Measurements from ENCODE around the gene TIMM8B.
"Not testable (repeated sequence)": the region's sequence is repeated elsewhere in the genome, so short reads cannot be mapped to it uniquely, and the experiment has no call there.

Gene TIMM8B

DNA sequence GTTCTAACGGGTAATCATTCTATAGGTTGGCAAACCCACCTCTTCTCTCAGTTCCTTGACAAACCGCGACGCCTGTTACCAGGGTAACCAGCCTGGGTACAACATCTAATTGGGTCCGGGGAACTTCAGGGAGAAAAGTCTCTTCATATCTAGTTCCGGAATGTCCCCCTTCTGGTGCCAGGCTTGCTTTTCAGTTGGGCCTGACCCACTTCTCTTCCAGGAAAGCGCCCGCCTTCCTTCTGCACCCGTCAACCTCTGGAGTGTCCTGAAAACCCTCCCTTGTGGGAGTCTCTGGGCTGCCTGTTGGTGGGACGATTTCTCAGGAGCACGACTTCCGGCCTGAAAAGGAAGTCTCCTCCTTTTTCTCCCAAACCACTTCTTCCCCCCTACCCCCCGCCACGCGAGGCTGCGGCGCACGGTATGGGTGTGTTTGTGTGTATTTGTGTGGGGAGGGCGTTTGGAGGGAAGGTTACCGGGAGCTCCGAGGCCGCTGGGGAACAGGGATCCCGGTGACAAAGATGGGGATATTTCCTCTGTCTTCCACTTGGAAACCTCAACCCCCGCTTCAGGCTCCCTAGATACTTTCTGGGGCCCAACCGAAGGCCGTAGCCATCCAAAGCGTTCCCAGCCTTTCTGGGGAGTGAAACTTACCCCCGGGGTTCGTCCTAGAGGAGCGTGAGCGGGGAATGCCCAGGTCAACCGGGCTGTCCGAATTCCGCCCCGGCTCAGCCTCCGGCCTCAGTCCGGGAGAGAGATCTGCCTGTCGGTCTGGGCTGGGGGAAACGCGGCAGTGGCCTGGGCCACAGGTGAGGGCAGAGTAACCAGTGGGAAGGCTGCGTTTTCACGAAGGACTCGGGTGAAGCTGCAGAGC is 12.4 kb downstream of the TIMM8B start, which contains the start of the genes NKAPD1 and PIH1D2:
NKAPD1 (plus strand) TSS at position 359 of the 871 bp plus-strand sequence. CDS start 1,276 bp downstream, outside the sequence.
PIH1D2 (minus strand) TSS at position 77 of the 871 bp plus-strand sequence. CDS start 843 bp downstream, outside the sequence.
- peak; percentile 64 for DNase-seq (ENCODE audit: low read depth)

DNA sequence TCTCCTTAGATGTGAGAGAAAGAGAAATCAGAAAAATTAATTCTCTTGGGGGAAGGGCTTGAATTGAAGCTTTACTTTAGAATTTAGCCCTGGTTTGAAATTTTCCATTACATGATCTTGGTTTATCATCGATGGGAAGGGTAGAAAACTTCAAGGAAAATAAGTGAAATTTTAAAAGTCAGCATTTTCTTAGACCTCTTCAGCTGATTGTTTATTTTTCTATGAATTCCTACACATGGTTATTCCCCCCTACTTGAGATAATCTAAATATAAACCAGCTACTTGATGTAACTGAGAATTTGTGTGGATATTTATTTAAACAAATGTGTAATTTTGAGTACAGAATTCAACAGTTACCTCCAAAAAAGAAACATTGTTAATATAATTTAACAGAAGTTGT is 23.6 kb downstream of the TIMM8B start:
- DNase-seq (ENCODE audit: low read depth): no peak

DNA sequence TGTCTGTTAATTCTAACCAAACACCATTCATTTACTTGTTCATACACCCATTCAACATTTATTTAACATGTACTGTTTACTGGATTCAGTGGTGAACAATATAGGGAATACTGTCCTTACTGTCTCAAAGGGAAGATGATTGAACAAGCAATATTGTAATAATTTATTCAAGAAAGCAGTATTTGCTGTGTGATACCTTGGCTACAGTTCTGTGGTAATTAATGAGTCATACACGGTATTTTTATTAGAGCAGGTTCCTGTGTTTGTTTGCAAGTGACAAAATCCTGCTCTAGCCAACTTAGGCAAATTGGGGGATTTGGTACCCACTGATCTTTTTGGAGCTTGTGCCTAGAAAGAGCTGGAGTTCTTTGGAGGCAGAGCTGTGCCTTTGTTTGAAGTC is 28.5 kb downstream of the TIMM8B start:
- no peak for DNase-seq (ENCODE audit: low read depth)

DNA sequence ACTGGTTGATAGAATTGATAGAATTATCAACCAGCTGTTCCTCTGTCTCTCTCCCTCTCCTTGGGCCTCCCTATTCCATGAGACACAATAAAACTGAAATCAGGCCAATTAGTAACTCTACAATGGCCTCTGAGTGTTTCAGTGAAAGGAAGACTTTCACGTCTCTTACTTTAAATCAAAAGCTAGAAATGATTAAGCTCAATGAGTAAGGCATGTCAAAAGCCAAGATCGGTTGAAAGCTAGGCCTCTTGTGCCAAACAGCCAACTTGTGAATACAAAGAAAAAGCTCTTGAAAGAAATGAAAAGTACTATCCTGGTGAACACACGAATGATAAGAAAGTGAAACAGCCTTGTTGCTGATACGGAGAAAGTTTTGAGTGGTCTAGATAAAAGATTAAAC is 29.4 kb downstream of the TIMM8B start:
- no peak for DNase-seq (ENCODE audit: low read depth)

DNA sequence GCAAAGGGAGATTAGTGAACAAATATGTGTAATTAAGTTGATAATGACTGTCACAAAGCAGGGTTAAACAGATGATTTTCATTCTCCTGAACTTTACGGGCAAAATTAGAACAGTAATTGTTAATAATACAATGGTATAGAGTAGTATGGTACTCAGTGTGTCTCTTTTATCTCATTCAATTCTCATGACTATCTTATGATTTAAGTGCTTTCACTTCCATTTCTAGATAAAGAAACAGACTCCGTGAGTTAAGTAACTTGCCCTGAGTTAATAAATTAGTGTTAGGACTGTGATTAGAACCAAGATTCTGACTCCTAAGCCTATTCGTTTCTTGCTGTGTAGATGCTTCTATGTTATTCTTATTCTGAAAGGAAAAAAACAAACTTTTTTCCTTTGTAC is 34.8 kb downstream of the TIMM8B start:
- DNase-seq (ENCODE audit: low read depth): no peak

DNA sequence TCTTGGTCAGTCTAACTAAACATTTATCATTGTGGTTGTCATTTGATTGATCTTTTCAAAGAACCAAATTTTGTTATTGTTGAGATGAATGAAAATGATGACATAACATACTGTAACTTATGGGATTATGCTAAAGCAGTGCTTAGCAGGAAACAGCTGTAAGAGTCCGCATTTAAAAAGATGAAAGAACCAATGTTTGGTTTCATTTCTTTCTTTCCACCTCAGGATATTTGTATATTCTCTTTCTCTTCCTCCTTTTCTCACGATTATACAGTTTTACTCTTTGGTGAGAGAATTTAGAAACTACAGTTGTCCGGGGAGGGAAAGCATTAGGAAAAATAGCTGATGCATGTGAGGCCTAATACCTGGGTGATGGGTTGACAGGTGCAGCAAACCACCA is 35.8 kb downstream of the TIMM8B start:
- no peak for DNase-seq (ENCODE audit: low read depth)

DNA sequence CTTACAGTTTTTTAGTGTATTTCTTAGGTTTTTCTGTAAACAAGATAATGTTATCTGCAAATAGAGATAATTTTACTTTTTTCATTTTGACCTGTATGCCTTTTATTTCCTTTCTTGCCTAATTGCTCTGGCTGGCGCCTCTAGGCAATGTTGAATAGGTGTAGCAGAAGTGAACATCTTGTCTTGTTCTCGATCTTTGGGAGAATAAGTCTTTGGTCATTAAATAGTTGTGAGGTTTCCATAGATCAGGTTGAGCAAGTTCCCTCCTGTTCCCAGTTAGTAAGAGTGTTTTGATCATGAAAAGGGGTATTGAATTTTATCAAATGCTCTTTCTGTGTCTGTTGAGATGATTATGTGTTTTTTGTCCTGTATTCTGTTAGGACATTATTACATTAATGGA is 36.8 kb downstream of the TIMM8B start:
- no peak for DNase-seq (ENCODE audit: low read depth)

DNA sequence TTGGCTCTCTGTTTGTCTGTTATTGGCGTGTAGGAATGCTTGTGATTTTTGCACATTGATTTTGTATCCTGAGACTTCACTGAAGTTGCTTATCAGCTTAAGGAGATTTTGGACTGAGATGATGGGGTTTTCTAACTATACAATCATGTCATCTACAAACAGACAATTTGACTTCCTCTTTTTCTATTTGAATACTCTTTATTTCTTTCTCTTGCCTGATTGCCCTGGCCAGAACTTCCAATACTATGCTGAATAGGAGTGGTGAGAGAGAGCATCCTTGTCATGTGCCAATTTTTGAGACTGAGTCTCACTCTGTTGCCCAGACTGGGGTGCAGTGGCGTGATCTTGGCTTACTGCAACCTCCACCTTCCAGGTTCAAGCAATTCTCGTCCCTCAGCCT is 38.3 kb downstream of the TIMM8B start:
- not testable (repeated sequence) for DNase-seq (ENCODE audit: low read depth)

DNA sequence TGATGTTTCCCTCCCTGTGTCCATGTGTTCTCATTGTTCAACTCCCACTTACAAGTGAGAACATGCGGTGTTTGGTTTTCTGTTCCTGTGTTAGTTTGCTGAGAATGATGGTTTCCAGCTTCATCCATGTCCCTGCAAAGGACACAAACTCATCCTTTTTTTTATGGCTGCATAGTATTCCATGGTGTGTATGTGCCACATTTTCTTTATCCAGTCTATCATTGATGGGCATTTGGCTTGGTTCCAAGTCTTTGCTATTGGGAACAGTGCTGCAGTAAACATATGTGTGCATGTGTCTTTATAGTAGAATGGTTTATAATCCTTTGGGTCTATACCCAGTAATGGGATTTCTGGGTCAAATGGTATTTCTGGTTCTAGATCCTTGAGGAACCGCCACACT is 39.9 kb downstream of the TIMM8B start:
- DNase-seq (ENCODE audit: low read depth): not testable (repeated sequence)

DNA sequence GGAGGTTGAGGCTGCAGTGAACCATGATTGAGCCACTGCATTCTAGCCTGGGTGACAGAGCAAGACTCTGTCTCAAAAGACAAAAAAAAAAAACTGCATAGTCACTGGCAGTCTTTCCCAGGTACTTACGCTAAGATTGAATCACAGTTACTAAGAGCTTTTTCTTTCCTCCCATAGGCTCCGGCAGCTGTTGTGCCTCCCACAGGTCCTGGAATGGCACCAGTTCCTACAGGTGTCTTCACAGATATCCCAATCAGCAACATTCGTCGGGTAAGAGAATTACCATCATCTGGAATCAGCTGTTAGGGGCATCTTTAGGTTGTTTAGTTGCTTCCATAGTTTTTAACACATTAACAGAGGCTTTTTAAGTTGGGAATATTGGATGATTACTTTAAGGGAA is 41.6 kb downstream of the TIMM8B start:
- no peak for DNase-seq (ENCODE audit: low read depth)

DNA sequence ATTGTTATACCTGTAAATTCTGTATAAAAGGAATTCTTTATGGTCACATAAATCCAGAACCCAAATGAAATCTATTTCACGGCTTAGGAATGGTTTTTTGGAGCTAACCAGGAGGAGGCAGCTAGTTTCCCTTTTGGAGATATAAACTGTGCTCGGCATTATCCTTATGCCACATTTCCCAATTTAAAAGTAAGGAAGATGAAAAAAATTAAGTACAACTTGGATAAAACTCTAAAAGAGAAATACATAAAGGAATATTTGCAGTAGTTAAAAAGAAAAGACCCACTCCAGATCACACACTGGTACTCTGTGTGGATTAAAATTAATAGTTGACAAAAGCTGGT is 43.6 kb downstream of the TIMM8B start:
- DNase-seq (ENCODE audit: low read depth): no peak

DNA sequence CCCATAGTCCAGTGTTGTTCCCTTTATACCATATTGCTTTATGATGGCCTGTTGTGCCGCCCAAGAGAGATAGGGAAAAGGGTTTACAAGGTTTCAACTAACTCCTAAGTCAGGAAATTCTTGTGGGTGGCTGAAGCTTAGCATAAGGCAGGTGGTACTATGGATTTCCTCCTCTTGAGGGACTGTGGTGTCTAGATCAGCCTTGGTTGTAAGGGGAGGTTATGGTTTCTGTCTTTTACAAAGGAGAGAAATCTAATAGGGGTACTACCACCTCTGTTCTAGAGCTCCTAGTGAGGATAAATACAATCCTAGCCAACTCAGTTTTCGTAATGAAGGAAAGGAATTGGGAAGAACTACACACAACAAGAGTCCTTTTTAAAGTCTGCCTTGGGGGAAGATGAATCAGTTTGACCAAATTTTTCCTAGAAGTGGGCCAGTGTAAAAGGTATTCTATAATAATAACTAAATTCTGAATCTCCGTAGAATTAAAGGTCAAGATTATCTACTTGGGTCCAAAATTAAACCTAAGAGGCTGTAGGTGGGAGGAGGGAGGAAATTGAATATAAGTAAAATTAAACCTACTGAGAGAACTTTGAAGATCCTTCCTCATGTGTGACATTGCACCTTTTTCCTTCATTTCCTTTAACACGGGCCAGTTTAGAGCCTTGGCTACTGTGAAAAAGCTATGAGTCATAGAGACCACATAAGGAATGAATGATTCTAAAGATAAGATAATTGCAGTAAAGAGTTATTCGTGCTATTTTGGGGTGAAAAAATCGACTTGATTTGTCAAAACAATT is 44.2 kb downstream of the TIMM8B start:
- DNase-seq (ENCODE audit: low read depth): no peak

DNA sequence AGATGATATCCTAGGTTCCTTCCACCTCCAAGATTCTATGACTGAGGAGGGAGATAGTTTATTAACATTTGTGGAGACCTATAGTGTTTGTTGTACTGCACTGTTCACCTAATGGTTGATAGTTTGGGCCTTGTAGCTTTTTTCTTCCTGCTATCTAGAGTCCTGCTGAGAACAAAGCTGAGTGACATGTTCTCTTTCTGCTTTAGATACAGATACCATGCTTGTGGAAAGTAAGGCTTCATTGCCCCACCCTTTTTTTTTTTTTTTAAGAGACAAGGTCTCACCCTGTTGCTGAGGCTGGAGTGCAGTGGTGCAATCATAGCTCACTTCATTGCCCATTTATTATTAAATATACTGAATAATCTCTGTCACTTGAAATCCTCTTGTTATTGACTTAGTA is 49.0 kb downstream of the TIMM8B start:
- no peak for DNase-seq (ENCODE audit: low read depth)
